ENCODE data around the gene TMEM127. TPM values are rescaled to one million over a fixed set of nuclear protein-coding genes. Genes with fewer than 3 reads are reported as not detected.

TMEM127 gene
- total and polyA plus RNA-seq, 7 donors = 18.1 to 39.9 (median 26.1) TPM

- 63 to 70% (median 63%) methylated on average over 6 of the region's 6 CpGs for WGBS, 3 donors
- Histone ChIP-seq H3K27me3 (ENCODE audit: insufficient read depth in 3 of 3, low read length in 2 of 3) (no peaks in the 10 kb centered on the region), H3K27ac (peak overlapping the region; percentile 97), H3K4me3 (no peak overlapping the region), H3K36me3 (ENCODE audit: insufficient read depth in 1 of 2, low read depth in 1 of 2) (peaks cover 6 to 48% of the 10 kb centered on the region in 2 donors), H3K4me1 (peaks cover 99% of the 10 kb centered on the region), H3K9me3 (no peaks in the 10 kb centered on the region)
- TF ChIP-seq CTCF (IDR thresholded peaks at IDR 0.05) = no peak
- ATAC-seq (no peak), DNase-seq (no peak)
- intact Hi-C loops (cut with DNase I) = no loop called here
These were observed 9.1 kb downstream of the TMEM127 start for GRCh38 chr2:96256611-96257113.

GRCh38 chr2:96254571-96254970 is 11.2 kb downstream of the TMEM127 start:
- Histone ChIP-seq H3K9me3 (no peaks in the 10 kb centered on the region), H3K4me3 (no peak overlapping the region), H3K27me3 (ENCODE audit: insufficient read depth in 3 of 3, low read length in 2 of 3) (no peaks in the 10 kb centered on the region), H3K36me3 (ENCODE audit: insufficient read depth in 1 of 2, low read depth in 1 of 2) (peaks cover 6 to 46% of the 10 kb centered on the region in 2 donors), H3K27ac (peak overlapping the region; percentile 97), H3K4me1 (peaks cover 97% of the 10 kb centered on the region)
- TF ChIP-seq CTCF (IDR thresholded peaks at IDR 0.05) = no peak
- no peak for ATAC-seq
- 56 to 67% (median 62%) methylated on average over 11 of the region's 11 CpGs for WGBS, 3 donors
- DNase-seq = peak in 1 of 2 donors; percentile 69
- intact Hi-C loops (cut with DNase I) = loop anchor here in 1 of 2 donors (5.0 kb wide), 1 partner anchor 42 kb away; no protein-coding TSS in a partner anchor

- Histone ChIP-seq H3K4me1 (peaks cover 85% of the 10 kb centered on the region), H3K9me3 (no peaks in the 10 kb centered on the region), H3K27me3 (ENCODE audit: insufficient read depth in 3 of 3, low read length in 2 of 3) (no peaks in the 10 kb centered on the region), H3K36me3 (ENCODE audit: insufficient read depth in 1 of 2, low read depth in 1 of 2) (peaks cover 6 to 46% of the 10 kb centered on the region in 2 donors), H3K4me3 (no peak overlapping the region), H3K27ac (peak overlapping the region; percentile 97)
- 51 to 71% (median 69%) methylated on average over 7 of the region's 7 CpGs for WGBS, 3 donors
- ATAC-seq (peak in 2 of 4 donors; percentile 18 to 41), DNase-seq (no peak)
- TF ChIP-seq CTCF (IDR thresholded peaks at IDR 0.05) = no peak
- intact Hi-C loops (cut with DNase I) = loop anchor here in 1 of 2 donors (5.0 kb wide), 1 partner anchor 41 kb away; no protein-coding TSS in a partner anchor
These were observed 12.8 kb downstream of the TMEM127 start for GRCh38 chr2:96253006-96253405.

GRCh38 chr2:96252526-96252925 is 13.3 kb downstream of the TMEM127 start:
- peaks cover 6 to 46% of the 10 kb centered on the region in 2 donors for H3K36me3 ChIP-seq (ENCODE audit: insufficient read depth in 1 of 2, low read depth in 1 of 2)
- peaks cover 84% of the 10 kb centered on the region for H3K4me1 ChIP-seq
- no peak for ATAC-seq
- TF ChIP-seq CTCF (IDR thresholded peaks at IDR 0.05) = no peak
- intact Hi-C loops (cut with DNase I) = loop anchor here in 1 of 2 donors (5.0 kb wide), 1 partner anchor 40 kb away; no protein-coding TSS in a partner anchor
- peak overlapping the region; percentile 97 for H3K27ac ChIP-seq
- no peak overlapping the region for H3K4me3 ChIP-seq
- DNase-seq = no peak
- no peaks in the 10 kb centered on the region for H3K27me3 ChIP-seq (ENCODE audit: insufficient read depth in 3 of 3, low read length in 2 of 3)
- no peaks in the 10 kb centered on the region for H3K9me3 ChIP-seq
- whole genome bisulfite sequencing, 3 donors = 82 to 87% (median 82%) methylated on average over 8 of the region's 8 CpGs

Measured in psoas muscle (tissue), 8 donors.